ENCODE results near the gene IQSEC1. TPM values are rescaled to one million over a fixed set of nuclear protein-coding genes. Genes with fewer than 3 reads are reported as not detected.

The IQSEC1 gene
- total and polyA plus RNA-seq, 7 donors = 2.5 to 39.1 (median 23.9) TPM

- TF ChIP-seq POLR2A (IDR thresholded peaks at IDR 0.05) (no peak), POLR2AphosphoS5 (IDR thresholded peaks at IDR 0.05) (no peak), EP300 (IDR thresholded peaks at IDR 0.05) (no peak)
- TF ChIP-seq, protein P1, sequence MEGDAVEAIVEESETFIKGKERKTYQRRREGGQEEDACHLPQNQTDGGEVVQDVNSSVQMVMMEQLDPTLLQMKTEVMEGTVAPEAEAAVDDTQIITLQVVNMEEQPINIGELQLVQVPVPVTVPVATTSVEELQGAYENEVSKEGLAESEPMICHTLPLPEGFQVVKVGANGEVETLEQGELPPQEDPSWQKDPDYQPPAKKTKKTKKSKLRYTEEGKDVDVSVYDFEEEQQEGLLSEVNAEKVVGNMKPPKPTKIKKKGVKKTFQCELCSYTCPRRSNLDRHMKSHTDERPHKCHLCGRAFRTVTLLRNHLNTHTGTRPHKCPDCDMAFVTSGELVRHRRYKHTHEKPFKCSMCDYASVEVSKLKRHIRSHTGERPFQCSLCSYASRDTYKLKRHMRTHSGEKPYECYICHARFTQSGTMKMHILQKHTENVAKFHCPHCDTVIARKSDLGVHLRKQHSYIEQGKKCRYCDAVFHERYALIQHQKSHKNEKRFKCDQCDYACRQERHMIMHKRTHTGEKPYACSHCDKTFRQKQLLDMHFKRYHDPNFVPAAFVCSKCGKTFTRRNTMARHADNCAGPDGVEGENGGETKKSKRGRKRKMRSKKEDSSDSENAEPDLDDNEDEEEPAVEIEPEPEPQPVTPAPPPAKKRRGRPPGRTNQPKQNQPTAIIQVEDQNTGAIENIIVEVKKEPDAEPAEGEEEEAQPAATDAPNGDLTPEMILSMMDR (IDR thresholded peaks at IDR 0.05) = no peak
- peaks cover 19 to 62% (median 42%) of the 10 kb centered on the region in 3 donors for H3K27me3 ChIP-seq
- H3K4me3 ChIP-seq = no peak overlapping the region
- DNase-seq = no peak
- WGBS, 2 donors = 77 to 82% methylated on average over 7 of the region's 7 CpGs
- H3K27ac ChIP-seq = no peak overlapping the region
- H3K9me3 ChIP-seq = no peaks in the 10 kb centered on the region
- H3K36me3 ChIP-seq = no peaks in the 10 kb centered on the region
- intact Hi-C loops (cut with DNase I) = no loop called here
- H3K4me1 ChIP-seq = peaks cover 0 to 29% (median 27%) of the 10 kb centered on the region in 4 donors
Observed at GRCh38 chr3:13075318-13075717, 2.1 kb upstream of the IQSEC1 start.

DNA sequence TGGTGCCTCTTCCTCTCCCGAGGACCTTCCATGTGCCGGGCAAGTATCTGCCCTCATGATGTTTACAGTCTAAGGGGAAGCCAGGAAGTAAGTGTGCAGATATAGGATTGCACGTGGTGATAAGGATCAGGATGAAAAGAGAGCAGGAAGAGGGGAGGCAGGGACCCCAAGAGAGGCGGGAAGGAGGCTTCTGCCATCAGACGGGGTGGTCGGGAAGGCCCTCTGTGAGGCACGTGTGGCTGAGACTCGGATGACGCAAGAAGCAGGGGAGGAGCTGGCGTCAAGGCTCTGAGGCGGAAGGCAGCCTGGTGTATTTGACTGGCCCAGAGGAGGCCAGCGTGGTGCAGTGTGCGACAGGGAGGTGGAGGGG is 762 bp upstream of the IQSEC1 start:
- intact Hi-C loops (cut with DNase I) = no loop called here
- Histone ChIP-seq H3K36me3 (no peaks in the 10 kb centered on the region), H3K27me3 (peaks cover 19 to 62% (median 42%) of the 10 kb centered on the region in 3 donors), H3K9me3 (no peaks in the 10 kb centered on the region), H3K4me1 (peaks cover 0 to 29% (median 27%) of the 10 kb centered on the region in 4 donors), H3K27ac (no peak overlapping the region), H3K4me3 (no peak overlapping the region)
- no peak for DNase-seq
- TF ChIP-seq EP300 (IDR thresholded peaks at IDR 0.05) (no peak), POLR2AphosphoS5 (IDR thresholded peaks at IDR 0.05) (no peak), POLR2A (IDR thresholded peaks at IDR 0.05) (no peak)
- TF ChIP-seq, protein P1 (IDR thresholded peaks at IDR 0.05) = no peak
- 48 to 58% methylated on average over 13 of the region's 13 CpGs for WGBS, 2 donors

GRCh38 chr3:13072600-13073325 is 466 bp downstream of the IQSEC1 start:
- H3K27ac ChIP-seq = no peak overlapping the region
- 14 to 15% methylated on average over 38 of the region's 38 CpGs for WGBS, 2 donors

GRCh38 chr3:13072239-13072599 is 1.0 kb downstream of the IQSEC1 start:
- peaks cover 19 to 49% (median 42%) of the 10 kb centered on the region in 3 donors for H3K27me3 ChIP-seq
- WGBS, 2 donors = 42 to 45% methylated on average over 14 of the region's 14 CpGs
- H3K9me3 ChIP-seq = no peaks in the 10 kb centered on the region
- H3K36me3 ChIP-seq = no peaks in the 10 kb centered on the region
- H3K4me1 ChIP-seq = peaks cover 0 to 22% (median 20%) of the 10 kb centered on the region in 4 donors
- H3K27ac ChIP-seq = no peak overlapping the region
- DNase-seq = no peak
- no peak for TF ChIP-seq POLR2AphosphoS5 (IDR thresholded peaks at IDR 0.05)
- TF ChIP-seq, protein P1 (IDR thresholded peaks at IDR 0.05) = no peak
- no peak for TF ChIP-seq POLR2A (IDR thresholded peaks at IDR 0.05)
- no peak for TF ChIP-seq EP300 (IDR thresholded peaks at IDR 0.05)
- intact Hi-C loops (cut with DNase I) = no loop called here
- no peak overlapping the region for H3K4me3 ChIP-seq

More at GRCh38 chr3:13072600-13073325, 466 bp downstream of the IQSEC1 start:
- Histone ChIP-seq H3K4me1 (peaks cover 0 to 26% (median 24%) of the 10 kb centered on the region in 4 donors), H3K4me3 (peak overlapping the region in 1 of 4 donors; percentile 16), H3K27me3 (peaks cover 19 to 54% (median 42%) of the 10 kb centered on the region in 3 donors), H3K36me3 (no peaks in the 10 kb centered on the region), H3K9me3 (no peaks in the 10 kb centered on the region)
- intact Hi-C loops (cut with DNase I) = no loop called here
- DNase-seq = no peak
- TF ChIP-seq POLR2A (IDR thresholded peaks at IDR 0.05) (no peak), POLR2AphosphoS5 (IDR thresholded peaks at IDR 0.05) (no peak), EP300 (IDR thresholded peaks at IDR 0.05) (no peak)
- TF ChIP-seq, protein P1 (IDR thresholded peaks at IDR 0.05) = no peak

Data from sigmoid colon (tissue), 7 donors.